Measurements from ENCODE around the gene HOXA5. TPM values are rescaled to one million over a fixed set of nuclear protein-coding genes. Genes with fewer than 3 reads are reported as not detected.

HOXA5 gene
- total and polyA plus RNA-seq, 2 donors (not counting 3 experiments of a cell fraction or from before 2014, with no cell fraction given): 18.6 to 18.8 TPM

DNA sequence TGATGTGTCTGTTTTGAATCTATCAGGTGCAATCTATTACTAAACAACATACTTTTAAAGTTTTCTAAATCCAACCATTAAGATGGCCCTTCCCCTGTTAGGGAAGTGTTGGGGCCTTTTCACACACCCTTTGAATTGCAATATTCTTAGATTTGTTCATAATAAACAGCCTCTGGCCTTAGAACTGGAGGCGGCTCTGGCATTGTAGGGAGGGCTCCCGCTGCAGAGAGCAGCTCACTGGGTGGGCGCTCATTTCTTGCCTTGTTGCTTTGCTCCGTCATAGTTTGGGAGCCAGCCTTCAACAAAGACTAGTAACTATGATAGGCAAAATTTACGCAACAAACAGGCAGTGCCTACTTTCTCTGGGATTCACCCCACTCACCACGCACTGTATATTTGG, 34.9 kb upstream of the HOXA5 start:
- H3K4me3 ChIP-seq (replicated peaks in 1 of 3; ENCODE audit: insufficient read depth in 1 of 3, low read depth in 1 of 3, low read length in 3 of 3): peak overlapping the region; percentile 53 to 94 (median 69)
- H2AFZ ChIP-seq (ENCODE audit: low read depth, low read length): no peak overlapping the region
- no peaks in the 10 kb centered on the region for H3K9me3 ChIP-seq (replicated peaks; ENCODE audit: control insufficient read depth, insufficient read depth, low read length)
- peak overlapping the region; percentile 95 for H3K9ac ChIP-seq (replicated peaks; ENCODE audit: extremely low read depth, insufficient read depth, low read length)
- no TSS peak for BruUV-seq (replicated peaks)
- no peaks in the 10 kb centered on the region for H4K20me1 ChIP-seq (replicated peaks; ENCODE audit: control insufficient read depth, extremely low read depth, insufficient read depth, low read length)
- DNase-seq (ENCODE audit: low read depth, low spot score) (peak; percentile 60), FAIRE-seq (peak; percentile 55)
- no peak for TF ChIP-seq GATA2 (IDR thresholded peaks at IDR 0.05; ENCODE audit: insufficient read depth, insufficient read length, low read depth, low read length)
- no peak for TF ChIP-seq EZH2 (IDR thresholded peaks at IDR 0.05; ENCODE audit: borderline replicate concordance, low read depth, low read length, severe bottlenecking)
- TF ChIP-seq, protein P1, sequence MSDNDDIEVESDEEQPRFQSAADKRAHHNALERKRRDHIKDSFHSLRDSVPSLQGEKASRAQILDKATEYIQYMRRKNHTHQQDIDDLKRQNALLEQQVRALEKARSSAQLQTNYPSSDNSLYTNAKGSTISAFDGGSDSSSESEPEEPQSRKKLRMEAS (IDR thresholded peaks at IDR 0.05; ENCODE audit: insufficient read depth, insufficient read length): no peak
- no peak for TF ChIP-seq FOS (IDR thresholded peaks at IDR 0.05; ENCODE audit: borderline replicate concordance, insufficient read depth, low read length)
- no peak for TF ChIP-seq MYC (IDR thresholded peaks at IDR 0.05; ENCODE audit: low read depth, low read length)
- ChIA-PET POLR2A (interaction anchor here (0.7 to 2.0 kb wide), 4 partner anchors 13 to 54 kb away, joined by 3 to 7 read pairs (median 6); partner anchors contain the start of gene HOXA9), CTCF (interaction anchor here (0.7 to 8.0 kb wide), 13 partner anchors 9 to 916 kb away, joined by 3 to 86 read pairs (median 15); partner anchors contain the start of genes HOXA3, HOXA5, HOXA6 and HOXA7)
- H3K79me2 ChIP-seq (ENCODE audit: control insufficient read depth, insufficient read depth, low read length): peaks cover 94% of the 10 kb centered on the region
- peak overlapping the region; percentile 98 for H3K4me2 ChIP-seq (ENCODE audit: insufficient read depth, low read length)
- no peaks in the 10 kb centered on the region for H3K27me3 ChIP-seq (ENCODE audit: control insufficient read depth in 2 of 2, insufficient read depth in 2 of 2, low read length in 2 of 2)
- peak overlapping the region; percentile 96 for H3K27ac ChIP-seq (ENCODE audit: insufficient read depth, low read depth, low read length)
- intact Hi-C loops (cut with micrococcal nuclease): no loop called here
- H3K4me1 ChIP-seq (ENCODE audit: control insufficient read depth, extremely low read depth, insufficient read depth, low read length): peaks cover 65% of the 10 kb centered on the region
- no peaks in the 10 kb centered on the region for H3K9me1 ChIP-seq (replicated peaks; ENCODE audit: control insufficient read depth, extremely low read depth, insufficient read depth, low read length)
- no peaks in the 10 kb centered on the region for H3K36me3 ChIP-seq (ENCODE audit: control insufficient read depth in 2 of 2, extremely low read depth in 1 of 2, insufficient read depth in 2 of 2, low read length in 2 of 2)
- dilution Hi-C loops (cut with MboI; ENCODE audit: extremely low pct_ligation_motif_present, low sequenced_read_pairs): no loop called here

GRCh38 chr7:27177795-27178320, 34.4 kb upstream of the HOXA5 start:
- peaks cover 94% of the 10 kb centered on the region for H3K79me2 ChIP-seq (ENCODE audit: control insufficient read depth, insufficient read depth, low read length)
- H3K4me1 ChIP-seq (ENCODE audit: control insufficient read depth, extremely low read depth, insufficient read depth, low read length): peaks cover 61% of the 10 kb centered on the region
- H3K4me2 ChIP-seq (ENCODE audit: insufficient read depth, low read length): peak overlapping the region; percentile 98
- H3K27me3 ChIP-seq (ENCODE audit: control insufficient read depth in 2 of 2, insufficient read depth in 2 of 2, low read length in 2 of 2): no peaks in the 10 kb centered on the region
- no peaks in the 10 kb centered on the region for H3K36me3 ChIP-seq (ENCODE audit: control insufficient read depth in 2 of 2, extremely low read depth in 1 of 2, insufficient read depth in 2 of 2, low read length in 2 of 2)
- no peak for DNase-seq (ENCODE audit: low read depth, low spot score)
- no peaks in the 10 kb centered on the region for H3K9me1 ChIP-seq (replicated peaks; ENCODE audit: control insufficient read depth, extremely low read depth, insufficient read depth, low read length)
- H3K9ac ChIP-seq (replicated peaks; ENCODE audit: extremely low read depth, insufficient read depth, low read length): peak overlapping the region; percentile 95
- no TSS peak for BruUV-seq (replicated peaks)
- no peaks in the 10 kb centered on the region for H4K20me1 ChIP-seq (replicated peaks; ENCODE audit: control insufficient read depth, extremely low read depth, insufficient read depth, low read length)
- no peak for FAIRE-seq
- H3K27ac ChIP-seq (ENCODE audit: insufficient read depth, low read depth, low read length): peak overlapping the region; percentile 96
- TF ChIP-seq GATA2 (IDR thresholded peaks at IDR 0.05; ENCODE audit: insufficient read depth, insufficient read length, low read depth, low read length) (no peak), POLR2A (IDR thresholded peaks at IDR 0.05; ENCODE audit: low read depth, low read length) (no peak), EZH2 (IDR thresholded peaks at IDR 0.05; ENCODE audit: borderline replicate concordance, low read depth, low read length, severe bottlenecking) (no peak), FOS (IDR thresholded peaks at IDR 0.05; ENCODE audit: borderline replicate concordance, insufficient read depth, low read length) (no peak)
- ChIA-PET CTCF (interaction anchor here (0.7 to 8.0 kb wide), 15 partner anchors 8 to 597 kb away, joined by 3 to 86 read pairs (median 8); partner anchors contain the start of genes HOXA3, HOXA5, HOXA6 and HOXA7), POLR2A (interaction anchor here (0.9 to 2.5 kb wide), 3 partner anchors 7 to 12 kb away, joined by 3 to 8 read pairs (median 7); partner anchors contain the start of genes HOXA11 and HOXA9)
- peak overlapping the region; percentile 53 to 94 (median 69) for H3K4me3 ChIP-seq (replicated peaks in 1 of 3; ENCODE audit: insufficient read depth in 1 of 3, low read depth in 1 of 3, low read length in 3 of 3)
- H2AFZ ChIP-seq (ENCODE audit: low read depth, low read length): no peak overlapping the region
- dilution Hi-C loops (cut with MboI; ENCODE audit: extremely low pct_ligation_motif_present, low sequenced_read_pairs) (no loop called here), intact Hi-C loops (cut with micrococcal nuclease) (loop anchor here (1.0 kb wide), 1 partner anchor 7 kb away; the partner anchor contains the start of gene HOXA11)
- H3K9me3 ChIP-seq (replicated peaks; ENCODE audit: control insufficient read depth, insufficient read depth, low read length): no peaks in the 10 kb centered on the region
